Naive B cell (primary cell): ENCODE results near the gene INSRR. TPM values are rescaled to one million over a fixed set of nuclear protein-coding genes. Genes with fewer than 3 reads are reported as not detected.

ENCODE experiments used
- ATAC-seq, 2 donors: fragments of 150-1000 bp; cut with Tn5 transposase; 2 replicates each; pipeline ENCODE4 v1.10.0; 2021; ENCODE audit warnings: low read depth in 2 of 2, mild to moderate bottlenecking in 2 of 2, moderate library complexity in 2 of 2
- DNase-seq: peaks from one replicate; pipeline ENCODE4 v3.0.0; 2022
- H3K27ac Mint-ChIP-seq, 6 donors: one replicate each; pipeline ENCODE4 v1.8.0; 2020 to 2022; ENCODE audit warnings: mild to moderate bottlenecking in 6 of 6, mixed read lengths in 6 of 6, moderate library complexity in 5 of 6, inconsistent platforms in 2 of 6
- H3K27me3 Mint-ChIP-seq, 3 donors: one replicate each; pipeline ENCODE4 v1.8.0; 2021 to 2022; ENCODE audit warnings: mixed read lengths in 3 of 3, mild to moderate bottlenecking in 1 of 3
- H3K36me3 Mint-ChIP-seq, 2 donors: one replicate each; pipeline ENCODE4 v1.8.0; 2020 to 2022; ENCODE audit warnings: mixed read lengths in 2 of 2, inconsistent platforms in 1 of 2, mild to moderate bottlenecking in 1 of 2
- H3K4me1 Mint-ChIP-seq, 3 donors: one replicate each; pipeline ENCODE4 v1.8.0; 2020 to 2022; ENCODE audit warnings: mixed read lengths in 3 of 3, inconsistent platforms in 1 of 3, mild to moderate bottlenecking in 1 of 3, moderate library complexity in 1 of 3
- H3K4me3 Mint-ChIP-seq, 8 donors: one replicate each; pipeline ENCODE4 v1.8.0; 2020 to 2022; ENCODE audit warnings: mild to moderate bottlenecking in 8 of 8, mixed read lengths in 8 of 8, moderate library complexity in 8 of 8, inconsistent platforms in 2 of 8
- H3K9me3 Mint-ChIP-seq, 7 donors: one replicate each; pipeline ENCODE4 v1.8.0; 2020 to 2022; ENCODE audit warnings: mixed read lengths in 7 of 7, mild to moderate bottlenecking in 5 of 7, inconsistent platforms in 2 of 7, moderate library complexity in 1 of 7
- polyA plus RNA-seq, 6 donors: library from polyadenylated mRNA; unstranded; fragments of 300-500 nt; fragmentation: Illumina TruSeq; gene quantifications; one replicate each; pipeline ENCODE4 v1.2.3, GENCODE V29; 2021; ENCODE audit warnings: low read depth in 6 of 6

INSRR gene
- polyA plus RNA-seq, 6 donors from 2014 or later: not detected

GRCh38 chr1:156839426-156840109, 19.3 kb downstream of the INSRR start:
- Mint-ChIP-seq H3K36me3 (no peaks in the 10 kb centered on the region), H3K27me3 (peaks cover 29 to 90% (median 83%) of the 10 kb centered on the region in 3 donors), H3K9me3 (no peaks in the 10 kb centered on the region), H3K4me1 (peaks cover 4 to 7% (median 6%) of the 10 kb centered on the region in 3 donors), H3K4me3 (no peak overlapping the region), H3K27ac (no peak overlapping the region)
- ATAC-seq: no peak
- DNase-seq: no peak

GRCh38 chr1:156838972-156839371, 19.9 kb downstream of the INSRR start:
- peaks cover 1 to 2% (median 2%) of the 10 kb centered on the region in 3 donors for H3K4me1 Mint-ChIP-seq
- H3K27ac Mint-ChIP-seq: peak overlapping the region in 1 of 6 donors; percentile 4
- DNase-seq (peak; percentile 13), ATAC-seq (peak; percentile 28 to 55)
- H3K27me3 Mint-ChIP-seq: peaks cover 30 to 90% (median 83%) of the 10 kb centered on the region in 3 donors
- no peak overlapping the region for H3K4me3 Mint-ChIP-seq
- no peaks in the 10 kb centered on the region for H3K9me3 Mint-ChIP-seq
- H3K36me3 Mint-ChIP-seq: no peaks in the 10 kb centered on the region

GRCh38 chr1:156836892-156837291, 22.0 kb downstream of the INSRR start:
- peak overlapping the region in 1 of 6 donors; percentile 52 for H3K27ac Mint-ChIP-seq
- no peaks in the 10 kb centered on the region for H3K9me3 Mint-ChIP-seq
- DNase-seq (no peak), ATAC-seq (no peak)
- H3K4me1 Mint-ChIP-seq: no peaks in the 10 kb centered on the region
- peaks cover 38 to 84% (median 79%) of the 10 kb centered on the region in 3 donors for H3K27me3 Mint-ChIP-seq
- no peak overlapping the region for H3K4me3 Mint-ChIP-seq
- no peaks in the 10 kb centered on the region for H3K36me3 Mint-ChIP-seq

GRCh38 chr1:156836041-156836654, 22.8 kb downstream of the INSRR start:
- ATAC-seq (no peak), DNase-seq (no peak)
- Mint-ChIP-seq H3K27ac (no peak overlapping the region), H3K4me3 (no peak overlapping the region), H3K9me3 (no peaks in the 10 kb centered on the region), H3K36me3 (no peaks in the 10 kb centered on the region), H3K4me1 (no peaks in the 10 kb centered on the region), H3K27me3 (peaks cover 42 to 84% (median 80%) of the 10 kb centered on the region in 3 donors)

GRCh38 chr1:156834322-156834721, 24.6 kb downstream of the INSRR start:
- ATAC-seq (no peak), DNase-seq (no peak)
- Mint-ChIP-seq H3K4me3 (no peak overlapping the region), H3K4me1 (no peaks in the 10 kb centered on the region), H3K36me3 (no peaks in the 10 kb centered on the region), H3K27ac (peak overlapping the region in 1 of 6 donors; percentile 12), H3K27me3 (peaks cover 46 to 80% (median 73%) of the 10 kb centered on the region in 3 donors), H3K9me3 (no peaks in the 10 kb centered on the region)

- no peak overlapping the region for H3K27ac Mint-ChIP-seq
- H3K4me1 Mint-ChIP-seq: no peaks in the 10 kb centered on the region
- no peak for DNase-seq
- no peak for ATAC-seq
- H3K9me3 Mint-ChIP-seq: no peaks in the 10 kb centered on the region
- H3K27me3 Mint-ChIP-seq: peaks cover 41 to 82% (median 76%) of the 10 kb centered on the region in 3 donors
- no peaks in the 10 kb centered on the region for H3K36me3 Mint-ChIP-seq
- no peak overlapping the region for H3K4me3 Mint-ChIP-seq
These were observed 25.3 kb downstream of the INSRR start for GRCh38 chr1:156833603-156834002.

GRCh38 chr1:156832434-156832833, 26.5 kb downstream of the INSRR start:
- no peak overlapping the region for H3K4me3 Mint-ChIP-seq
- no peak for DNase-seq
- no peaks in the 10 kb centered on the region for H3K4me1 Mint-ChIP-seq
- no peaks in the 10 kb centered on the region for H3K9me3 Mint-ChIP-seq
- H3K36me3 Mint-ChIP-seq: no peaks in the 10 kb centered on the region
- no peak overlapping the region for H3K27ac Mint-ChIP-seq
- H3K27me3 Mint-ChIP-seq: peaks cover 34 to 83% (median 77%) of the 10 kb centered on the region in 3 donors
- ATAC-seq: no peak

- H3K27ac Mint-ChIP-seq: peak overlapping the region in 1 of 6 donors; percentile 44
- ATAC-seq (no peak), DNase-seq (no peak)
- no peaks in the 10 kb centered on the region for H3K4me1 Mint-ChIP-seq
- no peaks in the 10 kb centered on the region for H3K36me3 Mint-ChIP-seq
- H3K4me3 Mint-ChIP-seq: no peak overlapping the region
- H3K9me3 Mint-ChIP-seq: no peaks in the 10 kb centered on the region
- peaks cover 28 to 61% (median 47%) of the 10 kb centered on the region in 3 donors for H3K27me3 Mint-ChIP-seq
These were observed 30.4 kb downstream of the INSRR start for GRCh38 chr1:156828400-156829124.

GRCh38 chr1:156826630-156827029, 32.3 kb downstream of the INSRR start:
- Mint-ChIP-seq H3K4me1 (no peaks in the 10 kb centered on the region), H3K9me3 (no peaks in the 10 kb centered on the region), H3K36me3 (no peaks in the 10 kb centered on the region), H3K27me3 (peaks cover 19 to 48% (median 47%) of the 10 kb centered on the region in 3 donors), H3K4me3 (no peak overlapping the region), H3K27ac (no peak overlapping the region)
- ATAC-seq (no peak), DNase-seq (no peak)

- H3K36me3 Mint-ChIP-seq: no peaks in the 10 kb centered on the region
- peak overlapping the region in 1 of 8 donors; percentile 55 for H3K4me3 Mint-ChIP-seq
- H3K9me3 Mint-ChIP-seq: peaks cover 0 to 4% (median 0%) of the 10 kb centered on the region in 7 donors
- H3K4me1 Mint-ChIP-seq: no peaks in the 10 kb centered on the region
- no peak for DNase-seq
- H3K27ac Mint-ChIP-seq: no peak overlapping the region
- peaks cover 24 to 35% (median 27%) of the 10 kb centered on the region in 3 donors for H3K27me3 Mint-ChIP-seq
- no peak for ATAC-seq
These were observed 35.6 kb downstream of the INSRR start for GRCh38 chr1:156823210-156823790.

- DNase-seq (no peak), ATAC-seq (no peak)
- no peaks in the 10 kb centered on the region for H3K36me3 Mint-ChIP-seq
- H3K4me1 Mint-ChIP-seq: no peaks in the 10 kb centered on the region
- peaks cover 24 to 32% (median 25%) of the 10 kb centered on the region in 3 donors for H3K27me3 Mint-ChIP-seq
- no peak overlapping the region for H3K4me3 Mint-ChIP-seq
- H3K9me3 Mint-ChIP-seq: peaks cover 0 to 4% (median 0%) of the 10 kb centered on the region in 7 donors
- no peak overlapping the region for H3K27ac Mint-ChIP-seq
These were observed 36.2 kb downstream of the INSRR start for GRCh38 chr1:156822680-156823079.

GRCh38 chr1:156821801-156822200, 37.1 kb downstream of the INSRR start:
- Mint-ChIP-seq H3K4me1 (peaks cover 4% of the 10 kb centered on the region in 3 donors), H3K9me3 (peaks cover 0 to 4% (median 0%) of the 10 kb centered on the region in 7 donors), H3K27ac (peak overlapping the region in 1 of 6 donors; percentile 17), H3K4me3 (no peak overlapping the region), H3K36me3 (no peaks in the 10 kb centered on the region), H3K27me3 (peaks cover 24 to 32% (median 25%) of the 10 kb centered on the region in 3 donors)
- no peak for DNase-seq
- no peak for ATAC-seq
